Erythroblast (primary cell): ENCODE measurements around the gene PHF21A.
"Not testable (repeated sequence)": the region's sequence is repeated elsewhere in the genome, so short reads cannot be mapped to it uniquely, and the experiment has no call there.

Experiments
- DNase-seq, 2 experiments: peaks; one replicate each; lab custom pipeline; 2025; lab: John Stamatoyannopoulos, UW
- GATA1 ChIP-seq: IDR thresholded peaks from 2 replicates; pipeline ENCODE4 v1.6.1; 2011; ENCODE audit warnings: low read depth, mild to moderate bottlenecking, control low read depth, low read length, moderate library complexity
- POLR2A ChIP-seq: IDR thresholded peaks from 2 replicates; pipeline ENCODE4 v1.6.1; 2011; ENCODE audit warnings: mild to moderate bottlenecking, low read length

The PHF21A gene

DNA sequence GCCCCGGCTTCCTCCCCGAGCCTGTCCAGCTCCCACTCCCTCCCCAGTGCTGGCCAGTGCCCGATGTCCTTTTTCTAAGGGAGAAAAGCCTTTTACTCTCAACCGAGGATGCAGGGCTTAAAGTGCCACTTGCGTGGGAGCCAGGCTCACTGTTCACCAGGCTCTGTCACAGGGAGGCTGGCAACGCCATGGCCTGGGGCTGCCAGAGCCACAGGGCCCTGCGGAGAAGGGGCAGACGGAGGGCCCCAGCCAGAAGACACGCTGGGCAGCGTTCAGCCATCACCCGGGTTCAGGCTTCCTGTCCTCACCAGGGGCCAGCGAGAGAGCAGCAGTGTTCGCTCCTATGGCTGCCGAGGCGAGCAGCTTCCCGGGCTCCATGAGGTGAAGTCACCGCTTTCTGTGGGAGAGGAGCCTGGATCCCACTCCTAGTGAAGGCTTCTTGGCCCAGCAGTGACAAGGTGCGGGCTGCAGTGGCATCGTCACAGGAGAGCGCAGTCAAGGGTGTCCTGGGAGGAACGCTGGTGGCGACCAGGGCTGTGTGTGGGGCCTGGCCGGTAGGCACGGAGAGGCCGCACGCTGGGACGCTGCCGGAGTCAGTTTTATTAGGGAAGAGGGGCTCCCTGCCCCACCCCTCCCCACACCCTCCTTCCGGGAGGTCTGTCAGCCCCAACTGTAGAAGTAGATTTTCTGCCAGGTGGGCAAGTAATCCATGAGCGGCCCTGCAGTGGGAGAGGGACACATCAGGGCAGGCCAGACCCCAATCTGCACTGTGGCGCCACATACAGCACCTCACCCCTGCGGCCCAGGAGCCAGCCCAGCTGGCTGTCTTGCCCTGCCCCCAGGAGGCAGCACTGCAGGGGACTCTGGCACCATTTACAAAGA, 211.4 kb downstream of the PHF21A start:
- DNase-seq: no peak
- no peak for TF ChIP-seq POLR2A
- TF ChIP-seq GATA1: no peak

DNA sequence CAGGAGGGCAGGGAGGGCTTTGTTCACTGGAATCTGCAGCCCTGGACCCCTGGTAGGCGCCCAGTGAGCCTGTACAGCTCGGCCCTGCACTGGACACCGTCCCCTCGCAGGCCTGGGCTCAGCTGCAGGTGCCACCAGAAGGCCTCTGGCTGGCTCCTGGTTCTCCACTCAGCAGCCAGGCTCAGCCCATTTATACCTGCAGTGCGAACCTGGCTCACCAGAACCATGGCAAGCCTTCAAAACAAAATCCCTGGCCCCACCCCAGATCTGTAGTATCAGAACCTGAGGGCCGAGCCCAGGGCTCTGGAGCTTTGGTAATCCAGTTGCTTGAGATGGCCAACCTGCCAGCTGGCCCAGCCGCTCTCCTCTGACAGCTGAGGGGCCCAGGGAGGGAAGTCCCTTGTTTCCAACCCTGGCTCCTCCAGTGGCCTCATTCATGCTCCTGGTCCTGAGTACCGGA, 213.3 kb downstream of the PHF21A start:
- no peak for DNase-seq
- TF ChIP-seq POLR2A (no peak), GATA1 (no peak)

DNA sequence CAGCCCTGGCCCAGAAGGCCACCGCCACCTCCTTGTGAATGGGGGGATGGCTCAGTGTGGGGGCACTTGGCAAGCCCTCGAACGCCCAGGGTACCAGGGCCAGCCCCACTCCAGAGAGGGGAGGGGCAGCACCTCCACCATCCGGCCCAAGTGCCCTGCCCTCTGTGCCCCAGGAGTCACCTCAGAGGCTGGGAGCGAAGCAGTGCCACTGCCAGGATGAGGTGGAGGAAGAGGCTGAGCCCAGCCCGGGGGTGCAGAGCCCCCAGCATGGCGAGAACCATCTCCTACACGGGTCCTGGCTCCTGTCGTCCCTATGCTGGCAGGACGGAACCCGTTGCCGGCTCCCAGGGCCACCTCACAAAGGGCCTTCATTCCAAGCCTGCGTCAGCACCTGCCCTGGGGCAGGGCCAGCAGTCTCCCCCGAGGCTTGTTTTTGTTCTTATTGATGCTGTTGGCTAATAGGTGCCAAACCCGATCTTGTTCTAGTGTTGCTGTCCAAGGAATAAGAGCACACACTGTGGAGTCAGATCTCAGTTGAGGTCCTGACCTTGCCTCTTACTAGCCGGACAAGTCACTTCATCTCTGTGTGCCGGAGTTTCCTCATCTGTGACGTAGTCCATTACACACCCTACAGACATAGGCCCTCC, 214.2 kb downstream of the PHF21A start, which contains the start of gene FREY1:
Gene FREY1, minus strand, starts transcription at position 307 of the 647 bp plus-strand sequence. Its CDS starts 26 bp downstream, at position 281.
- DNase-seq: no peak
- peak; percentile 4 for TF ChIP-seq POLR2A
- no peak for TF ChIP-seq GATA1

DNA sequence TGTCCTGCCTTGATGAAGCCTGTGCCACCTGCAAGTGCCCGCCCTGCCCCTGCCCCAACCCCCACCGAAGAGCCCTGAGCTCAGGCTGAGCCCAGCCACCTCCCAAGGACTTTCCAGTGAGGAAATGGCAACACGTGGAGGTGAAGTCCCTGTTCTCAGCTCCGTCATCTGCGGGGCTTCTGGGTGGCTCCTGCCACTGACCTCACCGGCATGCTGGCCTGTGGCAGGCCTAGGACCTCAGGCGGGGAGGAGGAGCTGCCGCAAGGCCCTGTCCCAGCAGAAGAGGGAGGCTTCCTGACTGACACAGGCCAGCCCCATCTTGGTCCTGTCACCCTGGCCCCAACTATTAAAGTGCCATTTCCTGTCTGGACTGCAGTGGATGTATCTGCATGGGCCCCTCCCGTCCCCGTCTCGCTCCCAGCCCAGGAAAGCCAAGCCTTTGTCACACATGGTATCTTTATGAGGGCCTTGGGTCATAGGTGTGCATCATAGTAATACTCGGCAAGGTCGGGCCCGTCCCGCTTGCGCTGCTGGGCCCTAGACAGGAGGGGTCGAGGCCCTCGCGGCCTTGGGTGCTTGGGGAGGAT, 215.1 kb downstream of the PHF21A start:
- DNase-seq: no peak

DNA sequence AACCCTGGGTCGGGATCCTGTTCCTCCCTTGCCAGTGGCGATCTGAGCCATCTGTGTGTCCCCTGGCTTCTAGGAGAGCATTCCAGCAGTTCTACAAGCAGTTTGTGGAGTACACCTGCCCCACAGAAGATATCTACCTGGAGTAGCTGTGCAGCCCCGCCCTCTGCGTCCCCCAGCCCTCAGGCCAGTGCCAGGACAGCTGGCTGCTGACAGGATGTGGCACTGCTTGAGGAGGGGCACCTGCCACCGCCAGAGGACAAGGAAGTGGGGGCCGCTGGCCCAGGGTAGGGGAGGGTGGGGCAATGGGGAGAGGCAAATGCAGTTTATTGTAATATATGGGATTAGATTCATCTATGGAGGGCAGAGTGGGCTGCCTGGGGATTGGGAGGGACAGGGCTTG, 215.7 kb downstream of the PHF21A start:
- not testable (repeated sequence) for DNase-seq

More for the DNA sequence above, 215.1 kb downstream of the PHF21A start:
- TF ChIP-seq GATA1: no peak

DNA sequence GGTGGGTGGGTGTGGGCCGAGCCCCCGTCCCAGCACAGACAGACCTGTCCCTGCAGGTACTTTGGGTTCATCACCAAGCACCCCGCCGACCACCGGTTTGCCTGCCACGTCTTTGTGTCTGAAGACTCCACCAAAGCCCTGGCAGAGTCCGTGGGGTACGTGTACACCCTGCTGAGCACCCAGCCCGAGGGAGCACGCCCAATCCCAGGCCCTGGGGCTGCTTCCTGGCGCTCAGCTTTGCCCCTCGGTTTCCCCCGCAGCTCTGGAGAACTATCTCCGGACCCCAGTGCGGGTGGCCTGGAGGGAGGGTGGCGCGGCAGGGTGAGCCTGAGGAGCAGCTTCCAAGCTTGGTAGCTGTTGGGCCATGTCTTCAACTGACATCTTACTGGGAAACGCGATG, 216.2 kb downstream of the PHF21A start:
- DNase-seq: no peak
- no peak for TF ChIP-seq GATA1
- no peak for TF ChIP-seq POLR2A

DNA sequence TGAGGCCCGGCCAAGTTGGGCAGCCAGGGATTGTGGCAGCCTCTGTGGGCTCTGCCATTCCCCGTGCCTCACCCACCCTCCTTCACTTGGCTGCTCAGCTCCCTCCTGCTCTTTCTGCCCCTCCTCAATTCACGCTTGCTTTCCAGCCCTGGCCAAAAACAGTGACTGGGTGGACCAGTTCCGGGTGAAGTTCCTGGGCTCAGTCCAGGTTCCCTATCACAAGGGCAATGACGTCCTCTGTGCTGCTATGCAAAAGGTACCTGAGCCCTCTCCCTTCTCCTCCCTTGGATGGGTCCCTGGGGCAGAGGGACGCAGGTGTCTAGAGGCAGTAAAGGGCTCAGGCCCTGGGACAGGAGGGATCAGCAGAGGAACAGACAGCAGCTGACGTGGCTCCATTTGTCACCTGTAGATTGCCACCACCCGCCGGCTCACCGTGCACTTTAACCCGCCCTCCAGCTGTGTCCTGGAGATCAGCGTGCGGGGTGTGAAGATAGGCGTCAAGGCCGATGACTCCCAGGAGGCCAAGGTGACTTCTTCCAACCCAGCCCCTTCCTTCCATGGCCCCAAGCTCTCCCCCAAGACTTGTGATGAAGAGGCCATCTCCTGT, 216.8 kb downstream of the PHF21A start:
- no peak for DNase-seq
- TF ChIP-seq POLR2A (no peak), GATA1 (no peak)

DNA sequence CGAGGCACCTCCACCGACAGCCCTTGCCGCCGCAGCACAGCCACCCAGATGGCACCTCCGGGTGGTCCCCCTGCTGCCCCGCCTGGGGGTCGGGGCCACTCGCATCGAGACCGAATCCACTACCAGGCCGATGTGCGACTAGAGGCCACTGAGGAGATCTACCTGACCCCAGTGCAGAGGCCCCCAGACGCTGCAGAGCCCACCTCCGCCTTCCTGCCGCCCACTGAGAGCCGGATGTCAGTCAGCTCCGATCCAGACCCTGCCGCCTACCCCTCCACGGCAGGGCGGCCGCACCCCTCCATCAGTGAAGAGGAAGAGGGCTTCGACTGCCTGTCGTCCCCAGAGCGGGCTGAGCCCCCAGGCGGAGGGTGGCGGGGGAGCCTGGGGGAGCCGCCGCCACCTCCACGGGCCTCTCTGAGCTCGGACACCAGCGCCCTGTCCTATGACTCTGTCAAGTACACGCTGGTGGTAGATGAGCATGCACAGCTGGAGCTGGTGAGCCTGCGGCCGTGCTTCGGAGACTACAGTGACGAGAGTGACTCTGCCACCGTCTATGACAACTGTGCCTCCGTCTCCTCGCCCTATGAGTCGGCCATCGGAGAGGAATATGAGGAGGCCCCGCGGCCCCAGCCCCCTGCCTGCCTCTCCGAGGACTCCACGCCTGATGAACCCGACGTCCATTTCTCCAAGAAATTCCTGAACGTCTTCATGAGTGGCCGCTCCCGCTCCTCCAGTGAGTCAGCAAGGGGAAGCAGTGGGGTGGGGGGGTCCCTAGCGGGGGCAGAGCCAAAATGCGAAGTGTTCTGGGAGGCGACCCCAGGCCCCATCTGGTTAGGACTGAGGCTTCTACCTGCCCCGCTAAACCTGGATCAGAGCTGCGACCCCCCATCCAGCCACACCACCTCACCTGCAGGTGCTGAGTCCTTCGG, 218.5 kb downstream of the PHF21A start:
- no peak for DNase-seq
- TF ChIP-seq GATA1 (no peak), POLR2A (no peak)

DNA sequence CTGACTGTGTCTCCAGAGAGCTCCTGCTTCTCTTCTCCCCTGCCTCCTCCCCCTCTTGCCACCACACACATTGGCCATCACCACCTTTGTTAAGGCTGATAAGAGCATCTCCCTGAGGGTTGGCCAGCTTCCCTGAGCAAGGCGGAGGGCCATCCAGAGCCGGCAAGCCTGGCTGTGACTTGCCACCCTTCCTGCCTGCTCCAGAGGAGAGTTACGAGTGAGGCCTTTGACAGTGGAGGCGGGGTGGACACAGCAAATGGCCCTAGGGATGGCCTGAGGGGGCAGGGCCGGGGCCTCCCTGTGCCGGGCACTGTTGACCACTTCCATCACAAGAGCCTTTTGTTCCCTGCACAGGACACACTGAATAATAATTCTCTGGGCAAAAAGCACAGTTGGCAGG, 219.6 kb downstream of the PHF21A start:
- TF ChIP-seq GATA1 (no peak), POLR2A (no peak)
- peak in 1 of 2 experiments; percentile 17 for DNase-seq

DNA sequence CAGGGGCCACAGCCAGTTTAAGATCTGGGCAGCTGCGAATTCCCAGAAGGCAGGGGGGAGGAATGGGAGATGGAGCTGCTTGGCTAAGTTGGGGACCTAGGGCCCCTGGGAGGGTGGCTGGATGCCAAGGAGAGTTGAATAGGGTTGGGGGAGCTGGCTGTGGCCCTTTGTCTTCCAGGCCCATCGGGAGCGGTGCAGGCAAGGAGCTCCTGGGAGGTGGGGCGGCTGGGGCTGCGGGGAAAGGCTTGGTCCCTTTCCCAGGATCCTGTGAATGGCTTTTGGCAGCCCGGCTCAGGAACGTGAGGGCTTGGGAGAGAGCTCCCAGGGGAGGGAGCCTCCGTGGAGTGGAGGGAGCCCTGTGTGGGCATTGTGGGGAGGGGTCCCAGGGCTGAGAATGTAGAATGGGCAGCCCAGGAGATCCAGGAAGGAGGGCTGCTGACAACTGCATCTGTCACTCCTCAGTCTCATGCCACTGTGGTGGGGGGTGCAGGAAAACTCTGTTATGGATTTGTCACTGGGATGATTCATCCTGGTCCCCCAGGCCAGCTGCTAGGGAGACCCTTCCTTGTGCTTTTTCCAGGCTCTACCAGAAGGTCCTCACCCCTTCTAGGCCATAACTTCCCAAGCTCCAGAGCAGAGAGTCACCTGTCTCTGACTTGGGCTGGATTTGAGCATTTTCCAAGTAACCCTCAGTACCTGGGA, 220.2 kb downstream of the PHF21A start:
- TF ChIP-seq GATA1 (no peak), POLR2A (no peak)
- no peak for DNase-seq

DNA sequence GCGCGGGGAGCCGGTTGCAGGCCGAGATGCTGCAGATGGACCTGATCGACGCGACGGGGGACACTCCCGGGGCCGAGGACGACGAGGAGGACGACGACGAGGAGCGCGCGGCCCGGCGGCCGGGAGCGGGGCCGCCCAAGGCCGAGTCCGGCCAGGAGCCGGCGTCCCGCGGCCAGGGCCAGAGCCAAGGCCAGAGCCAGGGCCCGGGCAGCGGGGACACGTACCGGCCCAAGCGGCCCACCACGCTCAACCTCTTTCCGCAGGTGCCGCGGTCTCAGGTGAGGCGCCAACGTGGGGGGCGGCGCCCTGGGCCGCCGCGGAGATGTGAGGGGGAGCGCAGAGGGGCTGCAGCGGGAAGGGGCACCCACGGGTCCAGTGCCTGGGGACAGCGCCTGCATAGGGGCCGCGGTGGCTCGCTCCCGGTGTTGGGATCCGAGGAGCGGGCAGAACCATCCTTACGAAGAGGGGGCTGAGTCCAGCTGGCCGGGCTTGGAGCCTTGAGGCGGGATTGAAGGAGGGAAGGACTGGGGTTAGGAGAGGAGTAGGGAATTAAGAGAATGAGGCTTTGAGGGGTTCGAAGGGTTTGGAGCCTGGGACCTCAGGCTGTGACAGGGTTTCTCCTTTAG, 221.0 kb downstream of the PHF21A start:
- DNase-seq: not testable (repeated sequence)

DNA sequence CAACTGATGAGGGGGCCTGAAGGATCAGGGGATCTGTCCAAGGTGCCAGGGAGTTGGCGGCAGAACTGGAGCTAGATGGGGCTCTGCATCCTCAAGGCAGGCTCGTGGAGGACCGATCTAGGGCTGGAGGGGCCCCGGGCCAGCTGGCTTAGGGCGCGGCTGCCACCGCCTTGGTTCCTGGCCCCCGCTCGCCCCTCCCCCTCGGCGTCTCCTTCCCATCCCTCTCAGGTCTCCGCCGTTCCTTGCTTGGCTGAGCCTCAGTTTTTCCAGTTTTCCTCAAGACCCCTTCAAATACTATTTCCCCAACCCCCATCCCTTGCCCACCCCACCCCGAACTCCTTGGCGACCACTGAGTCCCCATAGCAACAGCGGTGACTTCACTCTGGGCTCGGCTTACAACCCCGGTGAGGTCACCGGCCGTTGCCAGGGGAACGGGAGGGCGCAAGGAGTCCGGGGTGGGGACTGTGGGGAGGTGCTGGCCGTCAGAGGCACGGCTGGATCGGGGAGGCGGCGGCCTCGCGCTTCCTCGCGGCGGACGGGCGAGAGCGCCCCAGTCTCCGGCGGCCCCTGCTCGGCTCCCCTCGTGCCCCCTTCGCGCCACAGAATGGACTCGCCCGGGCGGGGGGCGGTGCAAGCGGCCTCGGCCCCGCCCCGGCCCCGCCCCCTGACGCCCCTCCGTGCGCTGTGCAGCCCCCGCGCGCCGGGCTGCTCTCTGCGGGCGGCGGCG, 221.6 kb downstream of the PHF21A start:
- TF ChIP-seq POLR2A: no peak
- no peak for TF ChIP-seq GATA1

More for the DNA sequence above, 221.6 kb downstream of the PHF21A start:
- DNase-seq: peak; percentile 81 to 92
